HG03095 (cell line): ENCODE results near the gene CENPQ.

Source experiments
- ATAC-seq: cut with Tn5 transposase; IDR thresholded peaks from one replicate; pipeline ENCODE4 v1.9.1; 2021; ENCODE audit warnings: moderate library complexity; ENCODE audit not compliant: unreplicated experiment

The CENPQ gene

DNA sequence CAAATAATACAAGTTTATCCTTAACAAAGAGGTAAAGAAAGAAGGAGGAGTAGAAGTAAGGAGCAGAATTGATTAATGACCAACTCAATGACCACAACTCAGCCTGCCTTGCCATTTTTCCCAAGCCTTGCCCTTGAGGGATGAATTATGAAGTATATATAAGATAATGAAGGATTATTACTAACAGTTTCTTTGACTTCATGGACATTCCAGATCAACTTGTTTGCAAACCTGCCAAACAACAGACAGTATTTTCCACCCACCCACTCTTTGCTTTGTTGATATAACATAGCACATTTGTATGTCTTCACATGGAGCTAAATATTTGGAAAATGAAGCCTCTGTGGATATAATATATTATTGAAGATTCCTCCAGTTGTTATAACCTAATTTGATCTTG, 77.4 kb downstream of the CENPQ start:
- no peak for ATAC-seq

DNA sequence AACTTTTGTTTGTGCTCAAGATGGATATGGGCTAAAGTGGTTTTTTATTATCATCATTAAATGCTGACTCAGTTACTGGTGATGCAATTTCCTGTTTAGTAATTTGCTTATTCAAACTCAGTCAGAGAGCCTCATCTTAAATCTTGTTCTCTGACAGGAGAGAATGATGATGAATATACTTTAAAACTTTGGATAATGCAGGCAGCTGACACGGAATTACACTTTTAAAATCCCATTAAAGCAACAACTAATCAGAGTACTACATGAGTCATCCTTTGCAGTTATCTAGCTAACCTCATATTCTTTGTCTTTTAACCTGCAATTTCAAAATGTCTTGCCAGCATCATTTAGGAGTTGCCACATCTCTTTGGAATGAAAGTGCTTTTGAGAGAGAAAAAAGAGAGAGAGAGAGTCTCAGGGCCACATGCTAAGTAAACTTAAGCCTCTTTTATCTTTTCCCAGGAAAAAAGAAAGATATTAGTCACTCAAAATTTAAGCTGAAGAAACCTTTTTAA, 78.1 kb downstream of the CENPQ start:
- no peak for ATAC-seq

DNA sequence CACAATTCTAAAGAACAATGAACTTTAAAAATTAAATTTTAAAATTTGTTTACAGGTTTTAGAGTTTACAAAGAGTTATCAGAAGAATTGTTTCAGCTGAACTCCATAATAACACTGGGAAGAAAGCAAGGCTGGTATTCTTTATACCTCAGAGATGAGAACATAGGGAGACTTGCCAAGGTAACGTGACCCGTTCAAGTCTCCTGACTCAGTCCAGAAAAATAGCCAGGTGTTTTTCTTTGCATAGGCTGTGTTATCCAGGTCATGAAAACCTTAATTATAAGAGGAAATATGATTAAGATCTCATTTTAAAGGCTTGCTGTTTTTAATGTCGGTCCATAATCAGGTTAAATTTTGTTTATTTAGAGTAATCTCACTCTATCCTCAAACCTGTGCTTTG, 78.8 kb downstream of the CENPQ start:
- no peak for ATAC-seq
